Amniotic stem cell (primary cell): ENCODE results near the gene ABL1.
"Not testable (repeated sequence)": the region's sequence is repeated elsewhere in the genome, so short reads cannot be mapped to it uniquely, and the experiment has no call there.

ENCODE experiments used
- DNase-seq: peaks from one replicate; lab custom pipeline; 2025; lab: John Stamatoyannopoulos, UW

Gene ABL1

DNA sequence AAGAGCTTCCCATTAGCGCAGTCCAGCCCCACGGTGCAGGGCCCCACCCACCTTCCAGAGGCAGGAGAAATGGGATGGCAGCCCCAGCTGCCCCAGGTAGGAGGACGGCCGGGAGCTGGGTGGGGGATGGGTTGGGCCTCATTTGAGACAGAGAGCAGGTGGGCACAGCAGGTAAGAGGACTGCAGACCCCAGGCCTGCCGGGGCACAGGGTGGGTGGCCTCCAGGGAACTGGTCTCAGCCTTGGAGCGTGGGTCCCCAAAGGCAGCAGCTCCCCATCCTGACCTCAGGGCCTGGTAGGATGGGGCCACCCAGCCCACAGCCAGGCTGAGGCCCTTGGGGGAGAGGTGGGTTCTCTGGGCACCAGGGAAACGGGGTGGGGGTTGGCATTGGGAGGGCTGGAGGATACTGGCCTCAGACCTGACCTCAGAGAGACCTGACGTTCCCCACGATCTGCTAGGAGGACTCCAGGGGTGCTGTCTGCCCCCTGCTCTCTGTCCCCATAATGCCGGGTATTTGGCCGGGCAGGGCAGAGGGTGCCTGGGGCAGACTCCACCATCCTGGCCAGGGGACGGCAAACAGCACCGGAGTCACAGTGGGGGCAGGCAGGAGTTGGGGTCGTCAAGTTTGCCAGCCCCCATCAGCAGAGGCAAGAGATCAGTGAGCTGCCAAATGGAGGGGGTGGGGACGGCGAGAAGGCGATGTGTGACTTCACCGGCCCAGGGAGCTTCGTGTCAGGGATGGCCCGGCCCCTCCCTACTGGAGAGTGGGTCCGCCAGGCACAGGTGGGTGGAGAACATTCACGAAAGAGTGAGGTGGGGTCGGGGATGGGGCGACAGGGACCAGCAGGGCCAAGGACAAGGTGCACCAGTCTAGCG, 68.4 kb downstream of the ABL1 start:
- no peak for DNase-seq

DNA sequence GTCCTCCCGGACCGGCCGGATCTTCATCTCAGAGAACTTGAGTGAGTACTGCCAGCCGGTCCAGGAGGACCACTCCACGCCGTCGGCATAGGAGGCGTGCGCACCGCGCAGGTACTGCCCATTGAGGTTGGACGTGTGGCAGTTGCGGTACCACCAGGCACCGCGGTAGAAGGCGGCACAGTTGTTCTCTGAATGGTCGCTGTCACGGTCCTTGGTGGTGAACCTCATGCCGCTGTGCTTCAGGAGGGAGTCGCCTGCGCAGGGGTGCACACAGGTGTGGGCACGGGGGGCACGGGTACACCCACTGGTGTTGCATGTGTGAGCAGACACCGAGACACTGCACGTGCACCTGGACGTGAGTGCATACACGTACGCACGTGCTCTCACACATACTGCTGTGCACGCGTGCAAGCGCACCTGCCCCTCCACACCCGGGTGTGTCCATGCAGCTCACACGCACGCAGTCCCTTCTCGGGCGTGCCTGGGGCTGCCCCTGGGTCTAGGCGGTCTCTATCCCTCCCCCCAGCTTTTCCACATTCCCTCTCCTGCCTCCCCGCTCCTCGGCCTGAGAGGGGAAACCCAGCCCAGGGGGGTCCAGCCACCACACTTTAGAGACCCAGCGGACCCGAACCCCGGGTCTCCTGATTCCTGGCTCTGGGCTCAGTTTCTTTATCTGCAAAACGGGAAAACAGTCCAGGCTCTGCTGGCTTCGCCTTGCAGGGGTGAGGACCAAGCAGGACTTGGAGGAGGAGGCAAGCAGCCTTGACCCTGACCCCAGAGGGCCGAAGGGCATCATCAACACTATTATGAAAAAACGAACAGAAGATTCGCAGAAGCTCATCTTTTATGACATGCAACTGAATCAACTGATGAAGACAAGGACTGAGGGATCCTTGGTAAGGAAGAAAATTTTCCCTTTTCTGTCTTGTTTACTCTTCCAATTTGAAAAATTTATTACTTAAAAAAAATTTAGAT, 69.3 kb downstream of the ABL1 start:
- DNase-seq = no peak

DNA sequence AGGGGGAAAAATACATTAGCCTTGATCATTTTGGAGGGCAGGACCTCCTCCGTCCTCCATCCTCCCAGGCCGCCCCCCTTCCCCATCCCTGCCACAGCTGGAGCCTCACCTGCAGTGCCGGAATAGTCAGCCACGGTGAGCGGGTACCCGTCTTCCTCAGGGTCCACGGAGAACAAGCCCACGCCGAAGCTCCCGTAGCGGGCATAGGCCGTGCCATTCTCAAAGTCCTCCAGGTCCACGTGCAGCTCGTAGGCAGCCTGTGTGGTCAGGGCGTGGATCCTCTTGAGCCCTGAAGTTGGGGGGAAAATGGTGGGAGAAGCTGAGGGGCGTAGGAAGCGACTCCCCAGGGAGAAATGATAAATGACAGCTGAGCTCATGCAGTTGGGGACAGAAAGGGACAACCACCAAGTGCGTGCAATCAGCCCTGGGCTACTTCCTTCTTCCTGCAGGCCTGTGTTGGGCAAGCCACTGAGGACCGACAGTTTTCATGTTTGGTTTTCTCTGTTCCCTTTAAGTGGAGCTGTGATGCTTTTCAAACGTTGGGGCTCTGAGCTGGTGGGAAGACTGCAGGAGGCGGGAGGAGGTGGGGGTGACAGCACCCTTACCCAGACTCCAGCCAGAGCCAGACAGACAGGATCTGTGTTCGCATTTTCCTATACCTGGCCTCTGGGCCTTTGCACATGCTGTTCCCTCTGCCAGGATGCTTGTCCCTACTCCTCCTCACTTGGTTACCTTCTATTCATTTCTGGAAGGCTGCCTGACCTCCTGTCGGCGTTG, 70.3 kb downstream of the ABL1 start:
- no peak for DNase-seq

DNA sequence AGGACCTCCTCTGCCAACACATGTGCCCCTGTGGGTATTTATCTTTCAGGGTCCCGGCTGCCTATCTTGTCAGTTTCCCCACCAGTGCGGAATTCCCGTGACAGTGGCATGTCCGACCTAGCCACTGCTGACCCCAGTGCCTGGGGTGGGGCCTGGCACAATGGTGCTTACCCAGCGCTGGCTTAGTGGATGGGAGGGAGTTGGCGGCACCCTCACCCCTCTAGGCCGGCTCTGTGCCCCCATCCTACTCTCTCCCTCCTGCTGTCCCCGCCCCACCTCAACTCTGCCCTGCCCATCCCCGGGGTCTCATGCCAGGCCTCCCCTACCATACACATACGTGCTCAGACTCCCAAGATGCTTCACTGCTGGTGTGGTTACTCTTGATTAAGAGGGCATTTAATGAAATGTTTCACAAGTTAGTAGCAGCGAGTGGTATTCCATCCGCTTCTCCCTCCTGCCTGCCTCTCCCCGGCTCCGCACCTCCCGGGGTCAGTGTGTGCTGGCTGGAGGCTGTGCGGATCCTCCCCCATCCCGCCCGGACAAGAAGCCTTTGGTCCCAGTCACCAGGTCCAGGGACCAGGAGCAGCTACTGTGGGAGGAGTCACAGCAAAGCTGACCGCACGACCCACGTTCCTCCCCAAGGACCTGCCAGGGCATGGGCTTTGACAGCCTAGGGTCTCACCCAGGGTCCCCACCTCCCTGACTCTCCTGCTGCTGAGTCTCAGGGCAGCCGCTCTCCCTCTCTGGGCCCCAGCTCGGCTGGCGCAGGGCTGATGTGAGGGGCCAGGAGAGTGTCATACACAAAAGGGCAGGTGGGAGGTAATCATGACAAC, 71.1 kb downstream of the ABL1 start:
- DNase-seq = no peak

DNA sequence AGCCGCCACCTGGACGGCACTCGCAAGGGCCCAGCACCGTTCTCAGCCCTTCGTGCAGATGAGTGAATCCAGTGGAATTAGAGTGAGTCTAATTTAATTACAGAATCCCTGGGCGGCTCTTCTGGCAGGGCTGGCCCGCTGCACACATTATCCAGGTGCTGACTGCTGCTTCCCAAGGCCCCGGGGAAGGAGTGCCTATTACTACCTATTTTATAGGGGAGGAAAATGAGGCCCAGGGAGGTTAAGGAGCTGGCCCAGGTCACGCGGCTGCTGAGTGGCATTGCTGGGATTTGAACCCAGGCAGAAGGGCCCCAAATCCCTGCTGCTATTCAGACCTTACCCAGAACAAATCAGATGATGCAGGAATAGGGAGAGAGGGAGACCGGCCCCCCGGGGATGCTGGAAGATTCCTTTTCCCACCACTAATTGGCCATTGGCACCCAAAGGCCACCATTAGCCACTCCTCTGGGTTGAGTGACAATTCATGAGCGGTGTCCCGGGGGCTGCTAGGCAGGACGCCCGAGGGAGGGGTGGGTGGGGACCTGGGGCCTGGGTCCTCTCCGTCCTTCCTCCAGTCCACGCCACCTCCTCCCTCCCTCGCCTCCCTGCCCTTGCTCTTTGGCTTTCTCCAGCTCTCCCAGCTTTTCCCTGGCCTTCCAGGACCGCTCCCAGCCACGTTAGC, 71.8 kb downstream of the ABL1 start:
- DNase-seq = no peak

DNA sequence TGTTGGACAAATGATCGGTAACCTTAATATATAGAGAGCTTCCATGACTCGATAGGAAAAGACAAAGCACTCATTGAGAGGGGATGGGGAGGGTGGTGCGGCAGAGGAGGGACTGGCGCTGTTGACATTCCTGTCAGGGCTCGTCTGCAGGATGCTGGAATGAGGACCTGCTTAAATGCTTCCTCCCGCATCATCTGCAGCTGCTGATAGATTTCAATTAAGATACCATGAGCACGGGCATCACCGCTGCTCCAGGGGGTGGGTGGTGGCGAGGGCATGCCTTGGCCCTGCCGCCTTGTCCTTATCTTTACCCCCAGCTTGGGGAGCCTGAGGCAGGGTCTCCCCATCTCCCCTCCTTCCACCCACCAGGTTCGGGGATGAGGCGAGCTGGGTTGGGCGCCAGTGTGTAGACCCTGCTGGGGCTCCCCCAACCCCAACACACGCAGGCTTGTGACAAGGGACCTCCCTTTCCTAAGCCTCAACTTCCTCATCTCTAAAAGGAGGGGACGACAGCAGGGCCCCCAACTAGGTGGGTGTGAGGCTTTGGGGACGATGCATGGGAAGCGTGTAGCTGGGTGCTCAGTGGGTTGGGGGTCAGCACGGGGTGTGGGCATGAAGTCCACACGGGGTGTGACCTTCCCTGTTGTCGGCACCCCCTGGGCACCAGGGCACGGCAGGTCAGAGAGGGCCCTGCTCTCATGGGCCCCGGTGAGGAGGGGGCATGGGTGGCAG, 73.3 kb downstream of the ABL1 start:
- DNase-seq = no peak

DNA sequence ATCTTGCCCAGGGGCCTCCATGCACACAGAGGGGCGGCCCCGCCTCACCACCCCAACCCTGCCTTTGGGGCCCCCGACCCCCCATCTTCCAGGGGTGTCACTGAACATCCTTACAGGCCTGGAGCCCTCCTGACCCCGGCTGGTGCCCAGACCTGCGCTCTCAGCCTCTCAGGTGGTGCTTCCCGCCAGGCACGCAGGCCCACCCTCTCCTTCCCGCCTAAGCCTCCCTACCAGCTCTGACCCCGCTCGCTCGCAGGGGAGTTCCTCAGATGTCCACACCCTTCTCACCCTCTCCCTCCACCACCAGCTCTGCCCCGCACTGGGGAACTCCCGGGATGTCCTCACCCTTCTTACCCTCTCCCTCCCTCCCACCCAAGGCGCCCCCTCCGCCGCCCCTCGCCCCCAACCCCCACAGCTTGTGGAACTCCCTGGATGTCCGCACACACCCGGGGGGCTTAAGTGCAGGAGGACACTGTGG, 73.9 kb downstream of the ABL1 start:
- DNase-seq = no peak

DNA sequence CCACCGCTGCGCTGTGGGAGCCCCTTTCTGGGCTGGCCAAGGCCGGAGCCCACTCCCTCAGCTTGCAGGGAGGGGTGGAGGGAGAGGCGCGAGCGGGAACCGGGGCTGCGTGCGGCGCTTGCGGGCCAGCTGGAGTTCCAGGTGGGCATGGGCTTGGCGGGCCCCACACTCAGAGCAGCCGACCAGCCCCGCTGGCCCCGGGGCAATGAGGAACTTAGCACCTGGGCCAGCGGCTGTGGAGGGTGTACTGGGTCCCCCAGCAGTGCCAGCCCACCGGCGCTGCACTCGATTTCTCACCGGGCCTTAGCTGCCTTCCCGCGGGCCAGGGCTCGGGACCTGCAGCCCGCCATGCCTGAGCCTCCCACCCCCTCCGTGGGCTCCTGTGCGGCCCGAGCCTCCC, 75.0 kb downstream of the ABL1 start:
- DNase-seq = not testable (repeated sequence)

DNA sequence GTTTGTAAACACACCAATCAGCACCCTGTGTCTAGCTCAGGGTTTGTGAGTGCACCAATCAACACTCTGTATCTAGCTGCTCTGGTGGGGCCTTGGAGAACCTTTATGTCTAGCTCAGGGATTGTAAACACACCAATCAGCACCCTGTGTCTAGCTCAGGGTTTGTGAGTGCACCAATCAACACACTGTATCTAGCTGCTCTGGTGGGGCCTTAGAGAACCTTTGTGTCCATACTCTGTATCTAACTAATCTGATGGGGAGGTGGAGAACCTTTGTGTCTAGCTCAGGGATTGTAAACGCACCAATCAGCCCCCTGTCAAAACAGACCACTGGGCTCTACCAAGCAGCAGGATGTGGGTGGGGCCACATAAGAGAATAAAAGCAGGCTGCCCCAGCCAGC, 75.6 kb downstream of the ABL1 start:
- DNase-seq = not testable (repeated sequence)

DNA sequence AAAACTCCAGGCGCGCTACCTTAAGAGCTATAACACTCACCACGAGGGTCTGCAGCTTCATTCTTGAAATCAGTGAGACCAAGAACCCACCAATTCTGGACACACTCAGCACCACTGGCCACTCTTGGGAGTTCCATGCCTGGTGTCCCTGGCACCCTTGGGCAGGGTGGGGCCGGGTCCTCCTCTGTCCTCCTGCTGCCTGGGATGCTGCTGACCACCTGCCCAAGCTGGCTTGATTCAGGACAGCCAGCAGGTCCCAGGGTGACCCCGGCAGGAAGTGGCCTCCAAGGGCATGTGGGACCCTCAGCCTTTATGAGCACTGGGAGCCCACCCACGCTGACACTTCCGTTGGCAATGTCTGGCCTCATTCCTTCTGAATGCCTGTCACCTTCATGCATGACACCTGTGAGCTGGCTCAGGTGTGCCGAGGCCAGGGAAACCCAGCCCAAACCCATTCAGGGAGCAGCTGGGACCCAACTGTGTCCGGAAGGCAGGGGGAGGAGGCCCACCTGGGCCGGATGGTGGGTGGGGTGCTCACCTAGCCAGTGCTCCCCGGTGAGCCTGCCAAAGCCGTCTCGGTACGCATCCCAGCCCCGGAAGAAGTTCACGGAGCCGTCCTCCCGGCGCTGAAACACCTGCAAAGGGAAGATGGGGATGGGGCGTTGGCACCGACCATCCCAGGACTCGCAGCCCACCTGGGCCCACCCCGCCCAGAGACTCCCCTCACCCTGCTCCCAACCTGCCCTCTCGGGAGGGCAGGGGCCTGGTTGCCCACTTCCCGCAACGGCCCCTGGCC, 76.4 kb downstream of the ABL1 start:
- no peak for DNase-seq

DNA sequence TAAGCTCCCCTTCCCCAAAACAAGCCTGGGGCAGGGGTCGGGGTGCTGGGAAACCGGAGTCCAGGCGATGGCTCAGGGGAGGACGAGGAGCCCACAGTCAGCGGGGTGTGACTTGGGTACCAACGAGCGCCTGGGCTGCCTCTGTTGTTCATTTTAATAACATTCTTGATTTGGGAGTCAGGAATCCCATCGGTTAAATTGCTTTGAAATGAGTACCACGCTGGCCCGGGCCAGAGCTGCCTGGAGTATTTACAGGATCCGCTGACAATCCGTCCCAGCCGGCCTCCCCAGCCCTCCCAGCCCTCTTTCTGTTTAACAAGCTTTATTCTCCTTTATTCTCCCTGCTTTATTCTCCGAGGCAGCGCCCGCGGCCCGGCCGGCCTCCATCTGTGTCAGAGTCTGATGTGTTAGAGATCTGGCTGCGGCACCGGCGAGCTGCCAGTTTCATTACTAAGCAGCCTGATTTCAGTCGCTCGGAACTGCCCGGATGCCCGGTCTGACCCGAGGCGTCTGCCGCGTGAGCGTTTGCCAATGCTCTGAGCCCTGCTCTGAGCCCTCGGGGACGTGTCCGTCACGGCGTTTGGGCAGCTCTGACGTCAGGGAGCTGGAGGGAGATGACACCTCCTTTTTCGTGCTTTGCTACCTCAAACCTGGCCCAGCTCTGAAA, 78.0 kb downstream of the ABL1 start:
- peak; percentile 54 for DNase-seq

DNA sequence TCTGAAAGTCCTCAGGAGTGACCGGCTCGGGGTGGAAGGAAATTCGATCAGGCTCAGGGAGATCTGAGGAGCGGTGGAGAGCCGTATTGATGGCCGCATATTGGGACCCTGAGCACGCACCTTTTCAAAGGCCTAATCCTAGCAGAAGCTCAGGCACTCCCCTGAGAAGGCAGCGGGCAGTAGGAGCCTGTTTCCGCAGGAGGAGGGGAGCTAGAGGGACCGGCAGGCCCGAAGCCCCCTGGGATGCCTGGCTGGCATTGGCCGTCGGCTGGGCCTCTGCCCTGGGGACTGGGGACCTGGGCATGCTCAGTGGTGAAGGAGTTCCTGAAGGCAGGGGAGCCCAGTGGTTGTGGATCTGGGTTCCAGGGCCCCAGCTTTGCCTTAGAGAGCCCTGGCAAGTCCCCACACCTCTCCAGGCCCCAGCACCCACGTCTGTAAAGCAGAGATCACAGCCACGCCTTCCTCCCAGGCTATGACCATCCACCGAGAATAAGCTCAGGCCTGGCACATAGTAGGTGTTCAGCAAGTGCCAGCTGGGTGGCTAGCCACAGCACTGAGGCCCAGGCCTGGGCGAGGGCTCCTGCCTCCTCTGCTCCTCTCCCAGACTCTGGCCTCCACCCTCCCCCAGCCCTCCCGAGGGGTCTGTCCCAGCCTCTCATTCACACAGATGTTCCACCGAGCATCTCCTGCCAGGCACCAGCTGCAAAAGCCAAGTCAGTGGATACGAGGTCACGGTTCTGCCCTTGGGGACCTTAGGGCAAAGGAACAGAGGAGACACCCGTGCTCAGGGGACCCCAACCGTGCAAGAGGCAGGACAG, 78.8 kb downstream of the ABL1 start:
- no peak for DNase-seq

DNA sequence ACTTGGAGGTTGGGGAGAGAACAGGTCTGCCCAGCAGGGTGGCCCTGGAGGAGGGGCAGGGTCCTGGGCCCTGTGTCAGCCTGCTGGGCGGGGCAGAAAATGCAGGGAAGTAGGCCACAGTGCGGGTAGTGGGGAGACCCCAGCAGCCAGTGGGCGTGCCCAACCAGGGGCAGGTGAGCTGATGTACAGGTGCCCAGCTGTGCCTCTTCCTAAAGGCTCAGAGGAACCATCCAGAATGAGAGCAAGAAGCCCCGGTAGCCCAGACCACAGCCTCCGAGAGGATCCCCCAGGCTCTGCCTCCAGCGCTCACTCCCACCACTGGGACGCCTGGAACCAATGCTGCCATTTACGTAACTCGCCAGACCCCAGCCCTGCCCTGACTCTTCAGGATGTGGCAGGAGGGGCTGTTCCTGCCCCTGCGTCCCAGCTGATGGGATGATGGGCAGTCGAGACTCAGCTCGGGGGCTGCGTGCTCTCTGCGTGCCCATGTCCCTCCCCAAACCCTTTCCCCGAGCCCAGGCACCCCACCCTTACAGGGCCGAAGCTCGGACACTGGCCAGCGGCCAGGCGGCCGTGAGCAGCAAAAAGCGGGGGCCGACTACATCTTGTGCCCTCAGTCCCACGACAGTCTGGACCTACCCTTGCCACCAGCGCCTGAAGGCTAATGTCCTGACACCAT, 79.5 kb downstream of the ABL1 start:
- no peak for DNase-seq

DNA sequence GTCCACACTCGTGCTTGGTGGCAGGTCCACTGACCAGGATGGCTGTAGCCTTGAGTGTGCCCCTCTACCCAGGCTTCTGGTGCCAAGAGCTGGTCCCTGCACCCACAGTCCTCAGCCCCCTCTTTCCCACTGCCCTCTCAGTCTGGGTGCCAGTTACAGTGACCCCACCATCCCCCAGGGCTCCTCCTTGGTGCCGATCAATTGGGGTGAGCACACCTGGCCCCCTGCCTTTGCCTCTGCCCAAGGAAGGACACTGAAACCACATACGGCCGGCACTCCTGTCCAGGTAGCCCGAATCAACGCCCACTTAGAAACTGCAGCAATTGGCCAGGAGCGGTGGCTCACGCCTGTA, 80.0 kb downstream of the ABL1 start:
- no peak for DNase-seq

DNA sequence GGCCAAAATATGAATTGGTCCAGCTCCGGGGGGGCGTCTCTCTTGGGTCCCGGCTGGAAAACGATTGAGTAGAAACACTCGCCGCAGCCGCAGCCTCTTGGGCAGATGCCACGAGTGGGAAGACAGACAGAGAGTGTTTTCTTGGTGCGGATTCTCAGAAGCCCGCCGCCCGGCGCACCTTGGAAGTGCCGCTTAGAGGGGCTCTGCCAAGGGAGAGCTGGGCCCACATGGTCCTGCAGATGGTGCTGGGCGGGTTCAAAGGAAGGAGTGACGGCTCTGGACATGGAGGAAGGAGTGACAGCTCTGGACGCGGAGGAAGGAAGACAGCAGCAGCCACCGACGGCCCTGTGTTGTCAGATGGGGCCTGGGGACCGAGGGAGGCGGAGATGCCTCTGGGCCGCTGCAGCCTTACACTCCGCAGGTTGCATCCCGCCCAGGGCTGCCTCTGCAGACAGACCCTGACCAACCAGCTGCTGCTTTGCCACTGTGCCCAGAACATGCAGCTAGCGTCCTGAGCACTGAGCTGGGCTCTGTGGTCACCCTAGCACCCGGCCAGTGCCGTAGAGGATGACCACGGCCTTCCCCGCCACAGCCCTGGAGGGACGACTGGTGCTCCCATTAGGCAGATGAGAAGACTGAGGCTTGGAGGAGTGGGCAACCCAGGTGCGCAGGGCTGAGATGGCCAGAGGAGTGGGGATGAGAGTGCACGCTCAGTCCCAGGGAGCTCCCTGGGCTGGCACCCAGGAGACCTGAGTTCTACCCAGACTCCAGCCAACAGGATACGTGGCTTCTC, 82.3 kb downstream of the ABL1 start:
- no peak for DNase-seq
